ENCODE data around the gene BABAM2.

GRCh38 chr2:28287256-28287915, 396.9 kb downstream of the BABAM2 start:
- TF ChIP-seq CTCF (conservative IDR thresholded peaks at IDR 0.05; ENCODE audit: low read length) (no peak), EZH2phosphoT487 (IDR thresholded peaks at IDR 0.05; ENCODE audit: borderline replicate concordance, low read depth, low read length) (no peak)
